Keratinocyte (primary cell): ENCODE results near the gene TMEM234.

Source experiments
- CTCF ChIP-seq, 3 experiments: IDR thresholded peaks in 1 of 3; conservative IDR thresholded peaks in 1 of 3; optimal IDR thresholded peaks in 1 of 3; 2 replicates in 2 of 3; 3 replicates in 1 of 3; pipeline versions ENCODE3 to v1.5.1; 2011; ENCODE audit warnings: low read length in 3 of 3, mild to moderate bottlenecking in 3 of 3, moderate library complexity in 2 of 3, control low read depth in 1 of 3, inconsistent platforms in 1 of 3; ENCODE audit not compliant: insufficient read depth in 2 of 3; ENCODE audit errors: extremely low read depth in 1 of 3
- EZH2 ChIP-seq: IDR thresholded peaks from one replicate; pipeline ENCODE4 v1.6.1; 2012; ENCODE audit warnings: inconsistent platforms, mild to moderate bottlenecking, low read length, moderate library complexity

- no peak for TF ChIP-seq EZH2
- TF ChIP-seq CTCF (optimal IDR thresholded peaks at IDR 0.05 in 1 of 3, IDR thresholded peaks at IDR 0.05 in 1 of 3, conservative IDR thresholded peaks at IDR 0.05 in 1 of 3; ENCODE audit: extremely low read depth in 1 of 3, insufficient read depth in 2 of 3, low read length in 3 of 3) = no peak
These were observed 17.2 kb downstream of the TMEM234 start for GRCh38 chr1:32204943-32205361.
